ENCODE measurements around the gene MYO3B.

DNA sequence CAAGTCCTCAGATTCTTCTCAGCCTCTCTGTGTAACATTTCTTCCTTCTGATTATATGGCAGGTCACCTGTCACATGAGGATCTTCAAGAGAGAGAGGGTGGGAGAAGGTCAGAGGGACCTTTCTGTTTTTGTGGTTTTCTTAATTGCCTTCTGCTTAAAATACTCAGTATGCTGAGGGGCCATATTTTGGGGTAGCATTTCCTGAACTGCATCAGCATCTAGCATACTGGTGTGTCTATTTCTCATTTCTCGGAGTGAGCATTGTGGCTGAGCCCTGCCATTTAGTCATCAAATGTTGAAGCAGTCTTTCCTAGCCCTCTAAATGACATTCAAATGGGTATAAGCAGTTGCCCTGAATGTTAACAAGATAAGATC, 162.7 kb downstream of the MYO3B start:
- no peak for TF ChIP-seq GATA2 (IDR thresholded peaks at IDR 0.05; ENCODE audit: low read depth, low read length)
- TF ChIP-seq GATA3 (IDR thresholded peaks at IDR 0.05; ENCODE audit: low read depth, low read length) = no peak
